Naive thymus-derived CD4-positive, alpha-beta T cell (primary cell): ENCODE data around the gene NKAIN2. TPM values are rescaled to one million over a fixed set of nuclear protein-coding genes. Genes with fewer than 3 reads are reported as not detected.

Experiments
- ATAC-seq: fragments of 150-1000 bp; cut with Tn5 transposase; 2 replicates; pipeline ENCODE4 v1.10.0; 2021; ENCODE audit warnings: mild to moderate bottlenecking, moderate library complexity
- CTCF ChIA-PET: fragments of 350-600 bp; sonication (Branson Sonifier 250); formaldehyde crosslinking; loops from one replicate; lab custom pipeline; 2021; ENCODE audit warnings: antibody characterized with exemption; lab: Charles Lee
- POLR2A ChIA-PET: fragments of 350-600 bp; sonication (Branson Sonifier 250); formaldehyde crosslinking; loops from one replicate; lab custom pipeline; 2021; ENCODE audit warnings: antibody characterized with exemption, inconsistent platforms; lab: Charles Lee
- DNase-seq, 9 donors: peaks; one replicate each; pipeline versions ENCODE4 v3.0.0 to v3.0.0-alpha.2; 2020 to 2022; ENCODE audit warnings: mixed read lengths in 1 of 9
- H3K27ac ChIP-seq: one replicate; pipeline ENCODE4 v1.7.0; 2013; ENCODE audit warnings: mild to moderate bottlenecking, low read depth, low read length, moderate library complexity
- H3K27me3 ChIP-seq, 2 donors: one replicate each; pipeline ENCODE4 v1.7.0; 2013; ENCODE audit warnings: low read length in 2 of 2, mild to moderate bottlenecking in 2 of 2, moderate library complexity in 2 of 2; ENCODE audit not compliant: control insufficient read depth in 2 of 2, insufficient read depth in 2 of 2
- H3K36me3 ChIP-seq, 3 experiments: 1 replicate in 2 of 3; 2 replicates in 1 of 3; pipeline ENCODE4 v1.7.0; 2013; ENCODE audit warnings: low read length in 3 of 3, mild to moderate bottlenecking in 3 of 3, moderate library complexity in 1 of 3; ENCODE audit not compliant: insufficient read depth in 3 of 3, control insufficient read depth in 2 of 3
- H3K4me1 ChIP-seq, 2 donors: one replicate each; pipeline ENCODE4 v1.7.0; 2013; ENCODE audit warnings: low read length in 2 of 2, mild to moderate bottlenecking in 2 of 2, moderate library complexity in 1 of 2; ENCODE audit not compliant: control insufficient read depth in 2 of 2, insufficient read depth in 2 of 2
- H3K4me3 ChIP-seq: 2 replicates; pipeline ENCODE4 v1.7.0; 2013; ENCODE audit warnings: mild to moderate bottlenecking, low read length
- H3K9me3 ChIP-seq, 3 experiments: 1 replicate in 2 of 3; 2 replicates in 1 of 3; pipeline ENCODE4 v1.7.0; 2013; ENCODE audit warnings: low read length in 3 of 3; ENCODE audit not compliant: control insufficient read depth in 2 of 3
- H3K27ac Mint-ChIP-seq, 9 donors: one replicate each; pipeline ENCODE4 v1.8.0; 2020 to 2022; ENCODE audit warnings: mixed read lengths in 9 of 9, mild to moderate bottlenecking in 8 of 9, moderate library complexity in 5 of 9, inconsistent platforms in 2 of 9
- H3K27me3 Mint-ChIP-seq, 5 donors: one replicate each; pipeline ENCODE4 v1.8.0; 2021 to 2022; ENCODE audit warnings: mixed read lengths in 5 of 5, mild to moderate bottlenecking in 1 of 5
- H3K36me3 Mint-ChIP-seq, 5 donors: one replicate each; pipeline ENCODE4 v1.8.0; 2020 to 2022; ENCODE audit warnings: mixed read lengths in 5 of 5, mild to moderate bottlenecking in 3 of 5, inconsistent platforms in 1 of 5
- H3K4me1 Mint-ChIP-seq, 7 donors: one replicate each; pipeline ENCODE4 v1.8.0; 2020 to 2022; ENCODE audit warnings: mixed read lengths in 7 of 7, mild to moderate bottlenecking in 3 of 7, inconsistent platforms in 1 of 7
- H3K4me3 Mint-ChIP-seq, 10 donors: one replicate each; pipeline ENCODE4 v1.8.0; 2020 to 2022; ENCODE audit warnings: mild to moderate bottlenecking in 10 of 10, mixed read lengths in 10 of 10, moderate library complexity in 6 of 10, inconsistent platforms in 2 of 10
- H3K9me3 Mint-ChIP-seq, 11 donors: one replicate each; pipeline ENCODE4 v1.8.0; 2020 to 2022; ENCODE audit warnings: mixed read lengths in 11 of 11, mild to moderate bottlenecking in 4 of 11, inconsistent platforms in 1 of 11, moderate library complexity in 1 of 11
- intact Hi-C, 2 donors: fragments of 100-400 bp; cut with micrococcal nuclease; formaldehyde crosslinking; loops; one replicate each; pipeline ENCODE4 v1.15.1; 2023
- polyA plus RNA-seq, 2 donors: library from polyadenylated mRNA; unstranded; fragments of 300-500 nt; fragmentation: Illumina TruSeq; gene quantifications; one replicate each; pipeline ENCODE4 v1.2.3, GENCODE V29; 2021
- total RNA-seq, 6 experiments: library from RNA in 5 of 6; stranded (reverse) in 5 of 6; gene quantifications; 1 replicate in 5 of 6; 2 replicates in 1 of 6; pipeline ENCODE4 v1.2.3 and lab custom pipeline; 2021 to 2026

Gene NKAIN2
- total and polyA plus RNA-seq, 7 experiments from 2014 or later, result 0.21 to 2.9 TPM; not detected in 5

- ATAC-seq, result no peak
- no peak for DNase-seq
- Histone ChIP-seq H3K4me3 (no peak overlapping the region), H3K27me3 (no peaks in the 10 kb centered on the region), H3K4me1 (no peaks in the 10 kb centered on the region), H3K36me3 (no peaks in the 10 kb centered on the region), H3K9me3 (no peaks in the 10 kb centered on the region), H3K27ac (no peak overlapping the region)
- no peaks in the 10 kb centered on the region for H3K4me1 Mint-ChIP-seq
- POLR2A ChIA-PET, result no interaction called here
- CTCF ChIA-PET, result no interaction called here
- H3K27me3 Mint-ChIP-seq, result peaks cover 0 to 12% (median 4%) of the 10 kb centered on the region in 5 donors
- H3K9me3 Mint-ChIP-seq, result peaks cover 0 to 6% (median 0%) of the 10 kb centered on the region in 11 donors
- H3K4me3 Mint-ChIP-seq, result no peak overlapping the region
- intact Hi-C loops, result no loop called here
- no peaks in the 10 kb centered on the region for H3K36me3 Mint-ChIP-seq
- no peak overlapping the region for H3K27ac Mint-ChIP-seq
Measured at GRCh38 chr6:124783344-124783743, 979.7 kb downstream of the NKAIN2 start.

DNA sequence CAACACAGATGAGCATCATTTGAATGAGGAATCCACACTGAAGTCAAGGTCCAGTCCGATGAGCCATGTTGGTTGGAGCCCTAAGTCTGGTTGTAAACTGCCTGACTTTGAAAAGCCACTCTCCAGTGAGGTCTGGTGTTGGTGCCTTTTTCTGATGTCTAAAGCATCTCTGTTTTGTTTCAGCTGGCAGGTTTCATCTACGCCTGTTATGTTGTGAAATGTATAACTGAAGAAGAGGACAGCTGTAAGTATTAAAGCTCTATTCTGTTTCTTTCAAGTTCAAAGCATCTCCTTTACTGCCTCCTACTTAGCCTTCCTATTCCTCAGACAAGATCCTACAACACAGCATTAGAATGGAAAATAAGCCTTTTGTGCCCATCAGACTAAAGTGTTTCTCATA lies 987.5 kb downstream of the NKAIN2 start:
- H3K27me3 ChIP-seq, result no peaks in the 10 kb centered on the region
- H3K4me1 Mint-ChIP-seq, result no peaks in the 10 kb centered on the region
- peaks cover 0 to 6% (median 0%) of the 10 kb centered on the region in 11 donors for H3K9me3 Mint-ChIP-seq
- H3K9me3 ChIP-seq, result no peaks in the 10 kb centered on the region
- H3K36me3 Mint-ChIP-seq, result no peaks in the 10 kb centered on the region
- H3K4me1 ChIP-seq, result no peaks in the 10 kb centered on the region
- no peak overlapping the region for H3K27ac ChIP-seq
- ChIA-PET CTCF (no interaction called here), POLR2A (no interaction called here)
- no peak overlapping the region for H3K27ac Mint-ChIP-seq
- intact Hi-C loops, result no loop called here
- H3K4me3 Mint-ChIP-seq, result no peak overlapping the region
- peaks cover 0 to 20% (median 14%) of the 10 kb centered on the region in 5 donors for H3K27me3 Mint-ChIP-seq
- no peak for DNase-seq
- no peak overlapping the region for H3K4me3 ChIP-seq
- ATAC-seq, result no peak
- H3K36me3 ChIP-seq, result no peaks in the 10 kb centered on the region

DNA sequence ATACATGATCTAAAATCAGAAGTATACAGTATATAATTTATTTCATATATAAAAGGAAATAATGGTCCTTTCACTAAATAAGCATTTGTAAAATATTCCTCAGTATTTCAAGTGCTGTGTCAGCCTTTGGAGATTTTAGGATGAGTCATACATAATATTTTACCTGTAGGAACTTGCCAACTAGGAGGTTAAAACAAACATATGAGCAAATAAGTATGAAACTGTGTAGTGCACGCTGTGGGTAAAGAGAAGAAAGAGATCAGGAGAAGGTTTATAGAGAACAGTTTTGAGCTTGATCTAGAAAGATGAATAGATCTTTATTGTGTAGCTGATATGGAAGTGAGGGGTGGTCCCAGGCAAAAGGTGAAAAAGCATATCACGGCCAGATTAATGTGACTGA lies 988.7 kb downstream of the NKAIN2 start:
- Mint-ChIP-seq H3K4me1 (no peaks in the 10 kb centered on the region), H3K27me3 (peaks cover 0 to 14% (median 10%) of the 10 kb centered on the region in 5 donors), H3K27ac (no peak overlapping the region), H3K4me3 (no peak overlapping the region), H3K9me3 (peaks cover 0 to under 1% (median 0%) of the 10 kb centered on the region in 11 donors), H3K36me3 (no peaks in the 10 kb centered on the region)
- POLR2A ChIA-PET, result no interaction called here
- intact Hi-C loops, result no loop called here
- CTCF ChIA-PET, result interaction anchor here (0.5 kb wide), 1 partner anchor 127 kb away, joined by 3 read pairs; no protein-coding TSS in a partner anchor
- Histone ChIP-seq H3K4me1 (no peaks in the 10 kb centered on the region), H3K36me3 (no peaks in the 10 kb centered on the region), H3K27me3 (no peaks in the 10 kb centered on the region), H3K27ac (no peak overlapping the region), H3K9me3 (no peaks in the 10 kb centered on the region), H3K4me3 (no peak overlapping the region)
- ATAC-seq, result no peak
- DNase-seq, result no peak

DNA sequence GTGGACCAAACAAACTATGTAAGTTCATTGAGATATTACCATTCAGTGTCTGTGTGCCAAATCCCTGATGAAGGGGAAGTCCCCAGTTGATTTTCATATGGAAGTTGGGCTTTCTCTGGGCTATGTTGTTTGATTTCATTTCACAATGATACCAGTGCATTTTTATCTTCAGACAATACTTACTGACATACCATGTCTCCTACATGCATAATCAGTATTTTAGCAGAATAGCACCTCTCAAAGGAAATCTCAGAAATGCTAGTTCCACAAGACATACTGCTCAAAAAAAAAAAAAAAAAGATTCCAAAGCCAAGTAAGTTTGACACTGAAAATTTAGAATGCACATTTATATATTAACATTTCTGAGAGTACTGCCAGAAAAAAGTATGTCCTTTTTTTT lies 989.7 kb downstream of the NKAIN2 start:
- H3K27ac Mint-ChIP-seq, result no peak overlapping the region
- no peaks in the 10 kb centered on the region for H3K27me3 ChIP-seq
- POLR2A ChIA-PET, result no interaction called here
- ATAC-seq, result no peak
- no peak for DNase-seq
- H3K9me3 Mint-ChIP-seq, result no peaks in the 10 kb centered on the region
- H3K36me3 ChIP-seq, result no peaks in the 10 kb centered on the region
- H3K4me3 ChIP-seq, result no peak overlapping the region
- no peaks in the 10 kb centered on the region for H3K36me3 Mint-ChIP-seq
- H3K9me3 ChIP-seq, result no peaks in the 10 kb centered on the region
- CTCF ChIA-PET, result no interaction called here
- peaks cover 0 to 14% (median 12%) of the 10 kb centered on the region in 5 donors for H3K27me3 Mint-ChIP-seq
- no peaks in the 10 kb centered on the region for H3K4me1 ChIP-seq
- intact Hi-C loops, result no loop called here
- no peak overlapping the region for H3K27ac ChIP-seq
- H3K4me1 Mint-ChIP-seq, result no peaks in the 10 kb centered on the region
- H3K4me3 Mint-ChIP-seq, result no peak overlapping the region

DNA sequence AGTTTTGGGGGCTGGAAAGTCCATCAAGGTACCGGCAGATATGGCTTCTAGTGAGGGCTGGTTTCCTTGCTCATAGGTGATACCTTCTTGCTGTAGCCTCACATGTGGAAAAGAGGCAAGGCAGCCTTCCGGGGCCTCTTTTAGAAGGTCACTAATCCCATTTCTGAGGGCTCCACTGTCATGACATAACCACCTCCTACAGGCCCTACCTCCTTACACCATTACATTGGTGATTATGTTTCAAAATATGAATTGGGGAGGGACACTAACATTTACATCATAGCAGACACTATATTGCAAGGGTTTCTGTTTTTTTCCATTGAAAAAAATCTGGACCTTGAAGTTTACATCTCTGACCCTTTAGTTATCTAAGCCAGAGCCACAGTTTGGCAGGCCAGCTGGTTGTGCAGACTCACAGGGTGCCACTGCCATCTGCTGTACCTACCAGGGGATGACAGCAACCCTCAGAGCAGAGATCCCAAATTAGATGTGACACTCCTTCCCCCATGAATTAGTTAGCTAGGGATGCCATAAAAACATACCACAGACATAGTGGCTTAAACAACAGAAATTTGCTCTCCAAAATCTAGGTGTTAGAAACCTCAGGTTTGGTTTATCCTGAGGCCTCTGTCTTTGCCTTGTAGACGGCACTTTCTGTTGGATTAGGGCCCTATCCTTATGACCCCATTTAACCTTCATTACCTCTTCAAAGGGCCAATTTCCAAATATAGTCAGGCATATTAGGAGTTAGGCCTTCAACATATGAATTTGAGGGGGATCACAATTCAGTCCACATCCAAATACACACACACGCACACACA lies 992.2 kb downstream of the NKAIN2 start:
- CTCF ChIA-PET, result no interaction called here

GRCh38 chr6:124796464-124796970 lies 992.9 kb downstream of the NKAIN2 start:
- Histone ChIP-seq H3K4me1 (no peaks in the 10 kb centered on the region), H3K27me3 (no peaks in the 10 kb centered on the region), H3K27ac (no peak overlapping the region), H3K9me3 (no peaks in the 10 kb centered on the region), H3K36me3 (no peaks in the 10 kb centered on the region), H3K4me3 (no peak overlapping the region)
- DNase-seq (no peak), ATAC-seq (no peak)
- ChIA-PET POLR2A (no interaction called here), CTCF (no interaction called here)
- Mint-ChIP-seq H3K27ac (no peak overlapping the region), H3K9me3 (peaks cover 0 to 2% (median 0%) of the 10 kb centered on the region in 11 donors), H3K27me3 (peaks cover 0 to 15% (median 10%) of the 10 kb centered on the region in 5 donors), H3K4me3 (no peak overlapping the region), H3K4me1 (no peaks in the 10 kb centered on the region), H3K36me3 (no peaks in the 10 kb centered on the region)
- intact Hi-C loops, result no loop called here

More for the DNA sequence above, 992.2 kb downstream of the NKAIN2 start:
- no peaks in the 10 kb centered on the region for H3K4me1 ChIP-seq
- no peak for ATAC-seq
- no peaks in the 10 kb centered on the region for H3K36me3 ChIP-seq
- peaks cover 0 to 2% (median 0%) of the 10 kb centered on the region in 11 donors for H3K9me3 Mint-ChIP-seq
- H3K27me3 Mint-ChIP-seq, result peaks cover 0 to 14% (median 7%) of the 10 kb centered on the region in 5 donors
- POLR2A ChIA-PET, result no interaction called here
- H3K27me3 ChIP-seq, result no peaks in the 10 kb centered on the region
- H3K4me1 Mint-ChIP-seq, result no peaks in the 10 kb centered on the region
- intact Hi-C loops, result no loop called here
- no peaks in the 10 kb centered on the region for H3K36me3 Mint-ChIP-seq
- H3K27ac ChIP-seq, result no peak overlapping the region
- H3K27ac Mint-ChIP-seq, result no peak overlapping the region
- no peaks in the 10 kb centered on the region for H3K9me3 ChIP-seq
- H3K4me3 Mint-ChIP-seq, result no peak overlapping the region
- H3K4me3 ChIP-seq, result no peak overlapping the region
- no peak for DNase-seq

DNA sequence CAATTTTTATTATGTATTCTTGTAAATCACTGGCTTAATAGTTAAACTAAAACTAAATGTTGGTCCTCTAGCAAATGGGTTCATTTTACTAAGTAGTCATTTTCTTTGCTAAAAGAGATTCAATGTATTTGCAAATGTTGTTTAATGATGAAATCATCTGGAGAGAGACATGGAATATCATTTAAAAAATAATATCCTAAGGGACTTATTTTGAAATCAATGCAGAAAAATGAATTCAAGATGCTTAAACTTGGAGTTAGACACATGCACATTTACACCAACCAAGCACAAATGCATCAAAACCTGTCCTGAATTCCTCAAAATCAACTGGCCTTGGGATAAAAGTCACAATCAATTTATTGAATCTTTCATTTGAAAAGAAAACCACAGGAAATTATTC lies 993.6 kb downstream of the NKAIN2 start:
- Histone ChIP-seq H3K4me3 (no peak overlapping the region), H3K9me3 (no peaks in the 10 kb centered on the region), H3K36me3 (no peaks in the 10 kb centered on the region), H3K27me3 (no peaks in the 10 kb centered on the region), H3K27ac (no peak overlapping the region), H3K4me1 (no peaks in the 10 kb centered on the region)
- no peak for ATAC-seq
- Mint-ChIP-seq H3K9me3 (peaks cover 0 to 2% (median 0%) of the 10 kb centered on the region in 11 donors), H3K4me3 (no peak overlapping the region), H3K27me3 (peaks cover 0 to 15% (median 10%) of the 10 kb centered on the region in 5 donors), H3K4me1 (no peaks in the 10 kb centered on the region), H3K27ac (no peak overlapping the region), H3K36me3 (no peaks in the 10 kb centered on the region)
- ChIA-PET CTCF (no interaction called here), POLR2A (no interaction called here)
- intact Hi-C loops, result no loop called here
- no peak for DNase-seq
